CD4-positive, alpha-beta T cell (primary cell): ENCODE data around the gene SLC2A6. TPM values are rescaled to one million over a fixed set of nuclear protein-coding genes. Genes with fewer than 3 reads are reported as not detected.

Experiments
- ATAC-seq: fragments of 200-7000 bp; cut with Tn5 transposase; one replicate; pipeline ENCODE4 v1.10.0; 2022; ENCODE audit warnings: mild to moderate bottlenecking; ENCODE audit not compliant: poor library complexity
- CTCF ChIA-PET: fragments of 350-600 bp; sonication (Branson Sonifier 250); formaldehyde crosslinking; loops from one replicate; lab custom pipeline; 2021; ENCODE audit warnings: antibody characterized with exemption, inconsistent platforms; lab: Charles Lee
- POLR2A ChIA-PET: fragments of 350-600 bp; sonication (Branson Sonifier 250); formaldehyde crosslinking; loops from one replicate; lab custom pipeline; 2021; ENCODE audit warnings: antibody characterized with exemption, inconsistent platforms; lab: Charles Lee
- DNase-seq, 14 experiments: peaks; one replicate each; pipeline ENCODE4 v3.0.0-alpha.2; 2013 to 2020; ENCODE audit warnings: mixed read lengths in 2 of 14
- H3K27ac ChIP-seq, 2 donors: one replicate each; pipeline versions ENCODE4 v1.5.1 to v1.7.0; 2013; ENCODE audit warnings: low read length in 2 of 2, low read depth in 1 of 2, mild to moderate bottlenecking in 1 of 2
- H3K27me3 ChIP-seq, 2 experiments: 1 replicate in 1 of 2; 2 replicates in 1 of 2; pipeline versions ENCODE4 v1.6.1 to v1.7.0; 2013; ENCODE audit warnings: low read length in 2 of 2, control low read depth in 1 of 2, mild to moderate bottlenecking in 1 of 2, moderate library complexity in 1 of 2; ENCODE audit not compliant: insufficient read depth in 2 of 2, control insufficient read depth in 1 of 2
- H3K36me3 ChIP-seq: one replicate; pipeline ENCODE4 v1.6.1; 2013; ENCODE audit warnings: low read length, control low read depth; ENCODE audit not compliant: insufficient read depth
- H3K4me1 ChIP-seq: one replicate; pipeline ENCODE4 v1.6.1; 2013; ENCODE audit warnings: low read length, control low read depth; ENCODE audit not compliant: insufficient read depth
- H3K4me3 ChIP-seq: one replicate; pipeline ENCODE4 v1.5.1; 2013; ENCODE audit warnings: mild to moderate bottlenecking, low read length, moderate library complexity
- H3K9me3 ChIP-seq, 2 experiments: 1 replicate in 1 of 2; 2 replicates in 1 of 2; pipeline versions ENCODE4 v1.6.1 to v1.7.0; 2013; ENCODE audit warnings: low read length in 2 of 2, mild to moderate bottlenecking in 2 of 2, control low read depth in 1 of 2, moderate library complexity in 1 of 2; ENCODE audit not compliant: control insufficient read depth in 1 of 2, insufficient read depth in 1 of 2
- H3K27ac Mint-ChIP-seq: one replicate; pipeline ENCODE4 v1.8.0; 2020; ENCODE audit warnings: mixed read lengths
- H3K27me3 Mint-ChIP-seq: one replicate; pipeline ENCODE4 v1.8.0; 2021; ENCODE audit warnings: mixed read lengths
- H3K36me3 Mint-ChIP-seq: one replicate; pipeline ENCODE4 v1.8.0; 2021; ENCODE audit warnings: low read depth, mixed read lengths
- H3K4me1 Mint-ChIP-seq: one replicate; pipeline ENCODE4 v1.8.0; 2021; ENCODE audit warnings: low read depth, mixed read lengths
- H3K4me3 Mint-ChIP-seq: one replicate; pipeline ENCODE4 v1.8.0; 2020; ENCODE audit warnings: mild to moderate bottlenecking, mixed read lengths
- H3K9me3 Mint-ChIP-seq: one replicate; pipeline ENCODE4 v1.8.0; 2020; ENCODE audit warnings: mixed read lengths
- intact Hi-C, 2 experiments: fragments of 100-400 bp; cut with DNase I in 1 of 2; cut with micrococcal nuclease in 1 of 2; formaldehyde crosslinking; loops; one replicate each; pipeline versions ENCODE4 v1.15.1 to v1.9.0; 2023 to 2025; cut with DNase I, micrococcal nuclease
- total RNA-seq, 174 experiments: library from RNA in 2 of 174; stranded (reverse) in 2 of 174; gene quantifications; one replicate each; pipeline ENCODE4 v1.2.3 and lab custom pipeline; 2021 to 2026
- TF ChIP-seq, protein P1 (sequence below): fragments of 200-600 bp; IDR thresholded peaks from one replicate; pipeline ENCODE4 v1.8.0; 2022; ENCODE audit warnings: antibody characterized with exemption, mild to moderate bottlenecking

SLC2A6 gene
- total RNA-seq, 2 experiments from 2014 or later, result 1.8 to 3.2 TPM

DNA sequence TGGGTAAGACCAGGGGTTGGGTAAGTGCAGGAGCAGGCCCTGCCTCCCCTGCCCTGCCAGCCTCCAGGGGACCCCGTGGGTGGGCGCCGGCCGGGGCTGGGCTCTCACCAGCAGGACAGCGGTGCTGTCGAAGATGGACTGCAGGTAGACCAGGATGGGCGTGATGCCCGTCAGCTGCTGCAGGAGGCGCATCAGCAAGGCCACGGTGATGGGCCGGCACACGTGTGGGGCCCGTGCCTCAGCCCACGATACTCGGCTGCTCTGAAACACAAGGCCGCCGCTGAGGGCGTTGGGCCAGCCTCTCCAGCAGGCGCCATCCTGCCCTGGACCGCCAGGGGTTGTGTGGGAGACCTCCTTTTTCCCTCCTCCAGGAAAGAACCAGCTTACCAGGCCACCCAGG lies 4.0 kb downstream of the SLC2A6 start:
- TF ChIP-seq, protein P1, sequence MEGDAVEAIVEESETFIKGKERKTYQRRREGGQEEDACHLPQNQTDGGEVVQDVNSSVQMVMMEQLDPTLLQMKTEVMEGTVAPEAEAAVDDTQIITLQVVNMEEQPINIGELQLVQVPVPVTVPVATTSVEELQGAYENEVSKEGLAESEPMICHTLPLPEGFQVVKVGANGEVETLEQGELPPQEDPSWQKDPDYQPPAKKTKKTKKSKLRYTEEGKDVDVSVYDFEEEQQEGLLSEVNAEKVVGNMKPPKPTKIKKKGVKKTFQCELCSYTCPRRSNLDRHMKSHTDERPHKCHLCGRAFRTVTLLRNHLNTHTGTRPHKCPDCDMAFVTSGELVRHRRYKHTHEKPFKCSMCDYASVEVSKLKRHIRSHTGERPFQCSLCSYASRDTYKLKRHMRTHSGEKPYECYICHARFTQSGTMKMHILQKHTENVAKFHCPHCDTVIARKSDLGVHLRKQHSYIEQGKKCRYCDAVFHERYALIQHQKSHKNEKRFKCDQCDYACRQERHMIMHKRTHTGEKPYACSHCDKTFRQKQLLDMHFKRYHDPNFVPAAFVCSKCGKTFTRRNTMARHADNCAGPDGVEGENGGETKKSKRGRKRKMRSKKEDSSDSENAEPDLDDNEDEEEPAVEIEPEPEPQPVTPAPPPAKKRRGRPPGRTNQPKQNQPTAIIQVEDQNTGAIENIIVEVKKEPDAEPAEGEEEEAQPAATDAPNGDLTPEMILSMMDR, result no peak
- Histone ChIP-seq H3K27ac (no peak overlapping the region), H3K27me3 (no peaks in the 10 kb centered on the region), H3K4me3 (no peak overlapping the region), H3K4me1 (peaks cover 22% of the 10 kb centered on the region), H3K9me3 (no peaks in the 10 kb centered on the region), H3K36me3 (no peaks in the 10 kb centered on the region)
- Mint-ChIP-seq H3K36me3 (no peaks in the 10 kb centered on the region), H3K27ac (no peak overlapping the region), H3K4me3 (no peak overlapping the region), H3K4me1 (peaks cover 6% of the 10 kb centered on the region), H3K9me3 (no peaks in the 10 kb centered on the region), H3K27me3 (no peaks in the 10 kb centered on the region)
- ChIA-PET POLR2A (no interaction called here), CTCF (interaction anchor here (0.6 kb wide), 1 partner anchor 12 kb away, joined by 3 read pairs; no protein-coding TSS in a partner anchor)
- ATAC-seq (no peak), DNase-seq (no peak)
- intact Hi-C loops, result loop anchor here in 1 of 2 experiments (5.0 kb wide), 2 partner anchors 138 to 448 kb away; partner anchors contain the start of gene SURF6

DNA sequence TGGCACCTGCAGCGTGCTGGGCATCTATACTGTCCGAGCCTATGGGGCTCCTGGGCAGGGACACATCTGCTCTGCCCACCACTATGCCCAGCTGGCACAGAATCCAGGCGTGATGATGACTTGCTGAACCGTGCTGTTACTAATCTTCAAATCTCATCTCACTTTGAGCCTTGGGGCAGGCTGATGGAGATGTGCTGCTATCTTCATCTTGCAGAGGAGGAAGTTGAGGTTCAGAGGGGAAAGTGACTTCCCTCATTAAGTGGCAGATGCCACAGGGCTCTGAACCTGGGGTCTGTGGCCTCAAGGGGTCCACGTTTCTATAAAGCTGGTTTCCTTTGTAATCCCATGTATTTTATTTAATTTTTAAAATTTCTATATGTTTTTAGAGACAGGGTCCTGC lies 4.7 kb downstream of the SLC2A6 start:
- Mint-ChIP-seq H3K27ac (no peak overlapping the region), H3K36me3 (no peaks in the 10 kb centered on the region), H3K4me1 (no peaks in the 10 kb centered on the region), H3K9me3 (no peaks in the 10 kb centered on the region), H3K4me3 (no peak overlapping the region), H3K27me3 (no peaks in the 10 kb centered on the region)
- intact Hi-C loops, result no loop called here
- Histone ChIP-seq H3K9me3 (no peaks in the 10 kb centered on the region), H3K4me1 (peaks cover 16% of the 10 kb centered on the region), H3K27ac (no peak overlapping the region), H3K4me3 (no peak overlapping the region), H3K27me3 (no peaks in the 10 kb centered on the region), H3K36me3 (no peaks in the 10 kb centered on the region)
- TF ChIP-seq, protein P1, result no peak
- DNase-seq (no peak), ATAC-seq (no peak)
- ChIA-PET CTCF (no interaction called here), POLR2A (no interaction called here)

DNA sequence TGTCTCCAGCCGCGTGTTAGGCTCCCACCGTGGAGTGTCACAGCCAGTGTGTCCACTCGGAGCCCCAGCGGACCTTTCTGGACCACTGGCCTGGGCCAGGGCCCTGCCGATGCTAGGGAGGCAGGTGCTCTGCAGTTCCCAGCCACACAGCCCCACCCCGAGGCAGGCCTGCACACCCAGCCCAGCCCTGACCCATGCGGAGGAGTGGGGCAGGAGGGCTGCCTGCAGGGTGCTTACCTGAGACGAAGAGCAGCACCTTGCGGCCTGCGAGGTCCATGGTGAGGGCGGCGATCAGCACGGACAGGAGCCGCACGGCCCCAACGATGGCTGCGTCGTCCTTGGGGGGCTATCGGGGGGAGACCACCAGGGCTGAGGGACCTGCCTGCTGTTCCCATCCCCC lies 5.2 kb downstream of the SLC2A6 start:
- peaks cover 11% of the 10 kb centered on the region for H3K4me1 ChIP-seq
- no peak overlapping the region for H3K4me3 ChIP-seq
- ATAC-seq (no peak), DNase-seq (no peak)
- Mint-ChIP-seq H3K9me3 (no peaks in the 10 kb centered on the region), H3K27me3 (no peaks in the 10 kb centered on the region), H3K36me3 (no peaks in the 10 kb centered on the region), H3K4me1 (no peaks in the 10 kb centered on the region), H3K4me3 (no peak overlapping the region), H3K27ac (no peak overlapping the region)
- intact Hi-C loops, result no loop called here
- ChIA-PET CTCF (no interaction called here), POLR2A (no interaction called here)
- H3K27me3 ChIP-seq, result no peaks in the 10 kb centered on the region
- H3K36me3 ChIP-seq, result no peaks in the 10 kb centered on the region
- TF ChIP-seq, protein P1, result no peak
- no peaks in the 10 kb centered on the region for H3K9me3 ChIP-seq
- H3K27ac ChIP-seq, result no peak overlapping the region
